Liver (tissue), 3 donors: ENCODE measurements around the gene HRG.

Experiments used
- ATF3 ChIP-seq: IDR thresholded peaks from 2 replicates; pipeline ENCODE4 v1.6.1; 2016; ENCODE audit warnings: antibody characterized with exemption
- FOXA1 ChIP-seq: IDR thresholded peaks from 2 replicates; pipeline ENCODE4 v1.6.1; 2016; ENCODE audit warnings: antibody characterized with exemption
- GABPA ChIP-seq, 2 donors: IDR thresholded peaks in 1 of 2; conservative IDR thresholded peaks in 1 of 2; 2 replicates each; pipeline ENCODE4 v1.6.1; 2016; ENCODE audit warnings: antibody characterized with exemption in 2 of 2, mild to moderate bottlenecking in 1 of 2, moderate library complexity in 1 of 2
- MAX ChIP-seq: IDR thresholded peaks from 2 replicates; pipeline ENCODE4 v1.6.1; 2016; ENCODE audit warnings: antibody characterized with exemption
- RAD21 ChIP-seq, 2 donors: IDR thresholded peaks; 2 replicates each; pipeline ENCODE4 v1.6.1; 2016; ENCODE audit warnings: antibody characterized with exemption in 2 of 2, mild to moderate bottlenecking in 2 of 2
- RXRA ChIP-seq, 2 donors: IDR thresholded peaks; 2 replicates each; pipeline ENCODE4 v1.6.1; 2017 to 2018; ENCODE audit warnings: antibody characterized with exemption in 2 of 2, mild to moderate bottlenecking in 1 of 2
- SP1 ChIP-seq: IDR thresholded peaks from 2 replicates; pipeline ENCODE4 v1.6.1; 2018; ENCODE audit warnings: antibody characterized with exemption, mild to moderate bottlenecking
- TAF1 ChIP-seq: conservative IDR thresholded peaks from 2 replicates; pipeline ENCODE4 v1.6.1; 2016; ENCODE audit warnings: antibody characterized with exemption, mild to moderate bottlenecking
- YY1 ChIP-seq: IDR thresholded peaks from 2 replicates; pipeline ENCODE4 v1.6.1; 2016; ENCODE audit warnings: antibody characterized with exemption, mild to moderate bottlenecking
- TF ChIP-seq, protein P1 (sequence below): fragments of 150-350 bp; IDR thresholded peaks from 2 replicates; pipeline ENCODE4 v1.5.1; 2017; ENCODE audit warnings: improper control_type of control experiment, low read depth, low read length; ENCODE audit not compliant: missing input control
- donor health status: healthy.
- donor health status: healthy.

GRCh38 chr3:186664119-186664495 lies 1.7 kb upstream of the HRG start:
- TF ChIP-seq RXRA (IDR thresholded peaks at IDR 0.05) (no peak), SP1 (no peak), RAD21 (IDR thresholded peaks at IDR 0.05) (no peak), TAF1 (no peak), MAX (no peak), YY1 (no peak), GABPA (IDR thresholded peaks at IDR 0.05 in 1 of 2, conservative IDR thresholded peaks at IDR 0.05 in 1 of 2) (no peak), ATF3 (no peak), FOXA1 (no peak)
- TF ChIP-seq, protein P1, sequence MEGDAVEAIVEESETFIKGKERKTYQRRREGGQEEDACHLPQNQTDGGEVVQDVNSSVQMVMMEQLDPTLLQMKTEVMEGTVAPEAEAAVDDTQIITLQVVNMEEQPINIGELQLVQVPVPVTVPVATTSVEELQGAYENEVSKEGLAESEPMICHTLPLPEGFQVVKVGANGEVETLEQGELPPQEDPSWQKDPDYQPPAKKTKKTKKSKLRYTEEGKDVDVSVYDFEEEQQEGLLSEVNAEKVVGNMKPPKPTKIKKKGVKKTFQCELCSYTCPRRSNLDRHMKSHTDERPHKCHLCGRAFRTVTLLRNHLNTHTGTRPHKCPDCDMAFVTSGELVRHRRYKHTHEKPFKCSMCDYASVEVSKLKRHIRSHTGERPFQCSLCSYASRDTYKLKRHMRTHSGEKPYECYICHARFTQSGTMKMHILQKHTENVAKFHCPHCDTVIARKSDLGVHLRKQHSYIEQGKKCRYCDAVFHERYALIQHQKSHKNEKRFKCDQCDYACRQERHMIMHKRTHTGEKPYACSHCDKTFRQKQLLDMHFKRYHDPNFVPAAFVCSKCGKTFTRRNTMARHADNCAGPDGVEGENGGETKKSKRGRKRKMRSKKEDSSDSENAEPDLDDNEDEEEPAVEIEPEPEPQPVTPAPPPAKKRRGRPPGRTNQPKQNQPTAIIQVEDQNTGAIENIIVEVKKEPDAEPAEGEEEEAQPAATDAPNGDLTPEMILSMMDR, result no peak
